Lower lobe of right lung (tissue), 2 donors: ENCODE measurements around the gene CASZ1. TPM values are rescaled to one million over a fixed set of nuclear protein-coding genes. Genes with fewer than 3 reads are reported as not detected.

ENCODE experiments used
- ATAC-seq, 2 donors: fragments of 200-7000 bp; cut with Tn5 transposase; one replicate each; pipeline ENCODE4 v1.9.1; 2020 to 2022; ENCODE audit warnings: mild to moderate bottlenecking in 2 of 2, moderate library complexity in 2 of 2
- DNase-seq: peaks from one replicate; pipeline ENCODE4 v3.0.0-alpha.2; 2020
- H3K27ac ChIP-seq: fragments of 200-600 bp; one replicate; pipeline ENCODE4 v1.8.0; 2022
- H3K27me3 ChIP-seq: fragments of 200-600 bp; one replicate; pipeline ENCODE4 v1.8.0; 2022; ENCODE audit warnings: low read depth
- H3K36me3 ChIP-seq: fragments of 200-600 bp; one replicate; pipeline ENCODE4 v1.8.0; 2022; ENCODE audit warnings: mild to moderate bottlenecking
- H3K4me1 ChIP-seq: fragments of 200-600 bp; one replicate; pipeline ENCODE4 v1.8.0; 2022
- H3K4me3 ChIP-seq: fragments of 200-600 bp; one replicate; pipeline ENCODE4 v1.8.0; 2022; ENCODE audit warnings: mild to moderate bottlenecking
- H3K9me3 ChIP-seq: fragments of 200-600 bp; one replicate; pipeline ENCODE4 v1.8.0; 2022
- CTCF ChIP-seq: fragments of 200-600 bp; IDR thresholded peaks from one replicate; pipeline ENCODE4 v1.8.0; 2022; ENCODE audit warnings: antibody characterized with exemption, mild to moderate bottlenecking
- intact Hi-C: fragments of 100-400 bp; cut with DNase I; formaldehyde crosslinking; loops from one replicate; pipeline ENCODE4 v1.11.0; 2022
- total RNA-seq: library from RNA; stranded (reverse); fragmentation: NEBNext Ultra II Directional; extraction: Animal tissue kit (Norgen Biotek cat#: 25700); gene quantifications from one replicate; pipeline ENCODE4 v1.2.1, GENCODE V29; 2021
- donor health status: DM: no; HTN: yes; CAD: no; lungs with severe emphysema.

The CASZ1 gene
- total RNA-seq, 1 donor from 2014 or later: 47.5 TPM

GRCh38 chr1:10773851-10774614, 22.4 kb downstream of the CASZ1 start:
- H3K27ac ChIP-seq: no peak overlapping the region

GRCh38 chr1:10773376-10773775, 23.1 kb downstream of the CASZ1 start:
- DNase-seq (peak; percentile 35), ATAC-seq (no peak)
- Histone ChIP-seq H3K36me3 (no peaks in the 10 kb centered on the region), H3K27me3 (no peaks in the 10 kb centered on the region), H3K4me1 (peaks cover under 1% of the 10 kb centered on the region), H3K27ac (no peak overlapping the region), H3K4me3 (no peak overlapping the region), H3K9me3 (no peaks in the 10 kb centered on the region)
- TF ChIP-seq CTCF: no peak
- intact Hi-C loops: no loop called here

More at GRCh38 chr1:10773851-10774614, 22.4 kb downstream of the CASZ1 start:
- DNase-seq (peak; percentile 24), ATAC-seq (no peak)
- Histone ChIP-seq H3K36me3 (no peaks in the 10 kb centered on the region), H3K9me3 (no peaks in the 10 kb centered on the region), H3K4me1 (peaks cover 7% of the 10 kb centered on the region), H3K4me3 (no peak overlapping the region), H3K27me3 (no peaks in the 10 kb centered on the region)
- intact Hi-C loops: no loop called here
- no peak for TF ChIP-seq CTCF

GRCh38 chr1:10772711-10773110, 23.7 kb downstream of the CASZ1 start:
- no peak overlapping the region for H3K27ac ChIP-seq
- ATAC-seq: no peak
- intact Hi-C loops: no loop called here
- DNase-seq: peak; percentile 28
- H3K27me3 ChIP-seq: no peaks in the 10 kb centered on the region
- no peak overlapping the region for H3K4me3 ChIP-seq
- no peaks in the 10 kb centered on the region for H3K36me3 ChIP-seq
- TF ChIP-seq CTCF: no peak
- no peaks in the 10 kb centered on the region for H3K9me3 ChIP-seq
- no peaks in the 10 kb centered on the region for H3K4me1 ChIP-seq

GRCh38 chr1:10771789-10772188, 24.7 kb downstream of the CASZ1 start:
- H3K27me3 ChIP-seq: no peaks in the 10 kb centered on the region
- H3K4me1 ChIP-seq: peaks cover under 1% of the 10 kb centered on the region
- H3K27ac ChIP-seq: no peak overlapping the region
- H3K4me3 ChIP-seq: no peak overlapping the region
- no peak for TF ChIP-seq CTCF
- DNase-seq (peak; percentile 47), ATAC-seq (peak in 1 of 2 donors; percentile 13)
- H3K36me3 ChIP-seq: no peaks in the 10 kb centered on the region
- intact Hi-C loops: no loop called here
- no peaks in the 10 kb centered on the region for H3K9me3 ChIP-seq

GRCh38 chr1:10768552-10768951, 27.9 kb downstream of the CASZ1 start:
- Histone ChIP-seq H3K9me3 (no peaks in the 10 kb centered on the region), H3K4me3 (no peak overlapping the region), H3K36me3 (no peaks in the 10 kb centered on the region), H3K27me3 (no peaks in the 10 kb centered on the region), H3K27ac (no peak overlapping the region), H3K4me1 (peaks cover 16% of the 10 kb centered on the region)
- DNase-seq (no peak), ATAC-seq (no peak)
- intact Hi-C loops: no loop called here
- TF ChIP-seq CTCF: no peak
